GM11168 (cell line): ENCODE measurements around the gene SCARF2.

Experiments
- in situ Hi-C: fragments of 300-500 bp; cut with MboI; formaldehyde crosslinking; loops from one replicate; pipeline ENCODE4 v1.12.0; 2022; ENCODE audit warnings: low sequenced_read_pairs; ENCODE audit not compliant: unreplicated experiment

SCARF2 gene

DNA sequence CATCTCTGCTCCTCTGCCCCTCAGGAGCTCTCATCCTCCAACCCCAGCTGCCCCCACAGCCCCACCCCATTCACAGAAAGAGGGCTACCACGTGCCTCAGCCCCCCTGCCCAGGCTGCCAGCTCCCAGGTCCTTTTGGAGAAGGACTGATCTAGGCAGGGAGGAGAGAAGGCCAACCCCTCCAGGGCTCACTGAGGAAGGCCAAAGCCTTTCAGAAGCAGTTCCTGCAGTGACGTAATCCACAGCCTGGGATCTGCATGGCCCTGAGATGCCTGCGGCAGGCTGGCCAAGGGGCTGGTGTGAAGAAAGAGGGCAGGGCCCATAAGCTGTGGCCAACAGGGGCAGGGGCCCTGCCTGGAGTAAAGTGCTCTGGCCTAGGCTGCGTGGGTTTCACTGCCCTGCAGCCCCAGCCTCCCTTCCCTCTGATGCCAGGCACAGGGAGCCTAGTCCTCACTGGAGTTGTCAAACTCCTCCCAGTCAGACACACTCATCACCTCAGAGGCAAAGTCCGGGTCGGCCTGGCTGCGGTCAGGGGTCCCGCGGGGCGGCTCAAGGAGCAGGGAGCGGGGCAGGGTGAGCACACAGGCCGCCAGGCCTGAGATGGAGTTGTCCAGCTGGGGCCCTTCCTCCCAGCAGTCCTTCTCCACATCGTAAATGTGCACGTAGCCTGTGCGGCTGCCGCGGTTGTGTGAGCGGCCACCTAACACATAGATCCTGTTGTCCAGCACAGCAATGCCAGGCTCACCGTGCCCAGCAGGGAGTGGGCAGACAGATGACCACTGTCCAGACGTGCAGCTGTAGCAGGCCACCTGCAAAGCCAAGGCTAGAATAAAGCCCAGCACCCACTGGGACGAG, 4.2 kb upstream of the SCARF2 start:
- in situ Hi-C loops: no loop called here

DNA sequence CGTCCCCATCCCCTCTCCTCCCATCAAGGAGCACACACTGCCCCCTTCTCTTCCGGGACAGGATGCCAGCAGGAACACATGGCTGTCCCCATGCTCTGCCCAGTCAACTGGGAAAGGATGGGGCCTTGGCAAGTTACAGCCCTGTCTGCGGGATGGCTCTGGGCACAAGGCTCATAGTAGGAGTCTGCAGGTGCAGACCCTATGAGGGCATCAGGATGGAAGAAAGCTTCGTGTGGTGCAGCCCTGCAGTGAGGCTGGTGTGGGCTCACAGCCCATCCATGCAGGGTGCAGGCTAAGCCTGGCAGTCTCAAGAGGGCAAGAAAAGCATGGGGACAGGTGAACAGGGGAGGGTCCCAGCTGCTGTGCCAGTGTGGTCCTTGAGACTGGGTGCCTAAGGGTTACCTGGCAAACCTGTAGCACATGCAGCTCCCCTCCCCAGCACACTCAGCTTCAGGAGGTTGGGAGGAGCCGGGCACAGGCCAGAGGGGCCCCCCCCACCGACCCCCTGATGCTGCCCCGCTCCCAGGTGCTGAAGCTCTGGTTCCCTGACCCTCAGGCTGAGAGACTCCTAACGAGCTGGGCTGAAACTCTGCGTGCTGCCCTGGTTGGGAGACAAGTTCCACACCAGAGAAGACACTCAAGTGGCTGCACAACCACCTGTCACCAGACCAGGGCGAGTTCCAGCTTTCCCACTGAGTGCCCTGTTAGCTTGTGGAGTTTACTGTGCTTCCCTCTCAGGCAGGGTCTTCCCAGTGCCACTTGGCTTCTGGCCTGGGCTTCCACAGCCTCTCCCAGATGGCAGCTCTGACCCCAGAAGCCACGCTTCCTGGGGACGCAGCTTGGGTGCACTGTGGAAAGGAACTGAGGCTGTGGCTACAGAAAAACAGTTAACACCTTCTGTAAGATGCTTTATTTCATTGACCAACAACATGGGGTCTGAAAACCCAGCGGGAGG, 3.3 kb upstream of the SCARF2 start:
- in situ Hi-C loops: no loop called here

DNA sequence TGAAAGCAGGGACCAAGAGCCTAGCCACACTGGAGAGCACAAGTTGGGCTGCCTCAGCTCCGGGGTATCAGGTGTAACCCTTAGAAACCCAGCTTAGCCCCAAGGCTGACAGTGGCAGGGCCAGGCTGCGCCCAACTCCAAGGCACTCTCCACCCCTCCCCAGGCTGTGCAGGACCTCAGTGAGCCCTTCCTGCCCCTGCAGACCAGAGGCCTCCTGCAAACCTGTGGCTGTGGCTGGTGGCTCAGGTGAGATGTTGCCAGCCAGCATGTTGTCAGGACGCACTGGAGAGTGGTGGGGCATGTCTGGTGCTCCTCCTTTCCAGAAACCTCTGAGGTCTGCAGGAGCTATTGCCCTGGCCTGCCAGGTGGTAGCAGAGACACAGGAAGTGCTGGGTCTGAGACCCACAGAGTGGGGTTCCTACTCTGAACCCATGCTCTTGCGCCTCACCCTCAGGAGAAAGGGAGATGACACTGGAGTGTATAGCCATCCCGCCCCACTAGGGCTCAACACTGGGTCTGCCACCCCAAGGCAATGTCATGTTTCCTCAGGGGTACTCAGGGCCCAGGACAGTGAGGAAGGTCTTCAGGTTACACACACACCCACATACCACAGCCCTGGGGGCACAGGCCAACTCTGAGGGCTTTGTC, 2.4 kb upstream of the SCARF2 start:
- in situ Hi-C loops: no loop called here

- in situ Hi-C loops: no loop called here
These were observed 1.9 kb upstream of the SCARF2 start for GRCh38 chr22:20439556-20439927.

- in situ Hi-C loops: no loop called here
These were observed 1.3 kb upstream of the SCARF2 start for GRCh38 chr22:20438678-20439492.

GRCh38 chr22:20438427-20438677, 727 bp upstream of the SCARF2 start:
- in situ Hi-C loops: no loop called here

DNA sequence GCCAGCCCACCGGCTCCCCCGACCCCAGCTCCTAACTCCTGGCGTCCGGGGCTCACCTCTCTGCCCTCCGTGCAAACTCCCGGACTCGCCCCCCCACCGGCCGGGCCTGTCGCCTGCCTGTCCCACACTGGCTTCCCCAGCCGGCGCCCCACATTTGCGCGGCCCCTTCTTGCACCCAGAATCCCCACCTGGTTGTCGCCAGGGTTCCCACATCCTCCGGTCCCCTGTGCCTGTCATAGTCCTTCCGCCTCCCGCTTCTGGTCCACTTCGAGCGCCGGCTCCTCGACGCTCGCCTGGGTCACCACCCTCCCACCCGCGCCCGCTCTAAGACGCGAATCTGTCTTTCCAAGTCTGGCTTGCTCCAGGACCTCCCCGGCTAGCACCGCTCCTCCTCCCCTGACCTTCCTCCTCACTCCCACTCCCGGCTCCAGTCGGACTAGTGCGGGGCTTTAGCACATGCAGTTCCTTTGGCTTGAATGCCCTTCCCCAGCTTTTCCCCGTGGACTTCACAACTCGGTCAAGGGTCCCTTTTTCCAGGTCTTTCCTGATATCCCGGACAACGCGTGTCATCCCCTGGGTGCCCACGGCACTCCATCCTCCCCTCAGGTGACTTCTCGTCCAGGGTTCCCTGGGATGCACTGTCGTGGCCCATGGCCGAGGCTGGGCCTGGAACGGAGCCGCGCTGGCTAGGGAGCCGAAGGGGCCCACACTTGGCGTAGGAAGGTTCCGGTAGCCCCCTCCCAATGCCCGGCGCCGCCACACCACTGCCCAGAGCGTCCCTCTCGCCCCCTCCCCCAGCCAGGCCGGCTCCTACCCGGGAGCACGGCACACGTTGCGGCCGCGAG, 635 bp downstream of the SCARF2 start:
- in situ Hi-C loops: no loop called here

DNA sequence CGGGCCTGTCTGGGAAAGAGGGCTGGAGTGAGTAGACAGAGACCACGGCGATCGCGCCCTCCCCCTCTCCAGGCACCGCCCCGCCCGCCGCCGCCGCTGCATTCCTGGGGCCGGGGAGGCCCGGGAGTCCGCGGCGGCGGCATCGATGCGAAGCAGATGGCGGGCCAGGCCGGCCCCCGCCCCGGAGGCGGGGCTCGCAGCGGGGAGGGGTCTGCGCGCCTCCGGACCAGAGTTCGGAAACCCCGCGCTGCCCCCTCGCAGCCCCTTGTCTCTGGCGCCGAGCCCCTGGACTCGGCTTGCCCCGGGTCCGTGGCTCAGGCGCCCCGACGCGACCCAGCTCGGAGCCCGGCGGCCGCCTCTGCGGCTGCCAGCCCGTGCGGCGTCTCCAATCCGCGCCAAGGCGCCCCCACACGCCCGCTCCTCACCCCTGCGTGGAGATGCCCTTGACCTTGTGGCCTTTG, 1.3 kb downstream of the SCARF2 start:
- in situ Hi-C loops: no loop called here

GRCh38 chr22:20435436-20436306, 2.0 kb downstream of the SCARF2 start:
- in situ Hi-C loops: no loop called here

GRCh38 chr22:20434773-20435172, 2.9 kb downstream of the SCARF2 start:
- in situ Hi-C loops: no loop called here

- in situ Hi-C loops: no loop called here
These were observed 3.3 kb downstream of the SCARF2 start for GRCh38 chr22:20434264-20434751.

- in situ Hi-C loops: no loop called here
These were observed 3.9 kb downstream of the SCARF2 start for GRCh38 chr22:20433686-20434241.

- in situ Hi-C loops: no loop called here
These were observed 4.4 kb downstream of the SCARF2 start for GRCh38 chr22:20433191-20433590.

GRCh38 chr22:20432244-20432686, 5.4 kb downstream of the SCARF2 start:
- in situ Hi-C loops: no loop called here

DNA sequence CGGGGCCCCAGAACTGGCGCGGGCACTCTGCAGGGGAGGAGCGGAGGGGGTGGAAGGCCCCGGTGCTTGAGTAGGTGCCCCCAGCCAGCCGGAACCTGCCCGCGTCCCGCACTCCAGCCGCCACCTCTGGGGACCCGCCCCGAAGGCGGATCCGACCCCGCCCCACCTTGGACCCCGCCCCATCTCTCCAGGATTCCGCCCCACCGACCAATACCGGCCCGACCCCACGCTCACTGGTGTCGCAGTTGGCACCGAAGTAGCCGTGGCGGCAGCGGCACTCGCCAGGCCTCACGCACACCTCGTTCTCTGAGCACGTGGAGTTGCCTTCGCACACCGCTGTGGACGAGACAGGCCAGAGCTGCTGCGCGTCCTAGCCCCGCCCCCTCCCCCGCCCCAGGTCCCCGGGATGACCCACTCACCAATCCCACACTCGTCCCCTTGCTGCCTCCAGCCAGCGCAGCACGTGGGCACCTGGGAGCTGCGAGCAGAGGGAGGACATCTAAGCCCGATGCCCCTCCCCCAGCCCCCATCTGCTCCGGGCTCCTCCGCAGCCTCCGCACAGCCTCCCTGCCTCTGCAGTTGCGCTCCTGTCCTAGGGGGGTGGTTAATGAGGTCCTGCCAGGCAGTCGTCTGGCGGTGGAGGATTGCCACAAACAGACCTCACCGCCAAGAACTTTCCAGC, 6.0 kb downstream of the SCARF2 start:
- in situ Hi-C loops: no loop called here

DNA sequence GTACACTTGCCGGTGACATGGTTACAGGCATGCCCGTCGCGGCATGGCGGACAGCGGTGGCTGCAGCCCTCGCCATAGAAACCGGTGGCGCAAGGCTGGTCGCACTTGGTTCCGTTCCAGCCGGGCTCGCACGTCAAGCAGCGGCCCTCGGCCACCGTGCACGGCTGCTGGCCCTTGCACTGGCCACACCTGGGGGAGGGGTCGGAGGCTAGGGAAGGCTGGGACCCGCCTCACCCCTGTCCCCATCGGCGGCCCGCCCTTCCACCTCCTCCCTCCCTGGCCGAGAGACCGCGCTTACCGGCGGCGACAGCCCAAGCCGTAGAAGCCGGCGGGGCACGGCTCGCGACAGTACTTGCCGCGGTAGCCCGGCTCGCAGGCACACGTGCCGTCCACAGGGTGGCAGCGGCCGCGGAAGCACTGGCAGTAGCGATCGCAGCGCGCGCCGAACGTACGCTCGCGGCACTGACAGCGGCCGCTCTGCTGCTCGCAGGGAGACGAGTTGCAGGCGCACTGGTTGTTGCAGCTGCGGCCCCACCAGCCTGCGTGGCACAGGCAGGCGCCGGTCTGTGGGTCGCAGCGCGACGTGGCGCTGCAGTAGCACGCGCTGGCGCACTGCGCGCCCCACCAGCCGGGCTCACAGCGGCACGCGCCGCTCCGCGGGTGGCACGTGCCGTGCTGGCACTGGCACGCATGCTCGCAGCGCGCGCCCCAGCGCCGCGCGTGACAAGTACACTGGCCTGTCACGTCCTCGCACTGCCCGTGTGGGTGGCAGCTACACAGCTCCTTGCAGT, 6.7 kb downstream of the SCARF2 start:
- in situ Hi-C loops: no loop called here
